NCI-H2171 (cell line): Measurements from ENCODE around the gene ZC3HAV1.
"Not testable (repeated sequence)": the region's sequence is repeated elsewhere in the genome, so short reads cannot be mapped to it uniquely, and the experiment has no call there.

Experiments used
- DNase-seq: peaks from one replicate; lab custom pipeline; 2025; lab: John Stamatoyannopoulos, UW

ZC3HAV1 gene

DNA sequence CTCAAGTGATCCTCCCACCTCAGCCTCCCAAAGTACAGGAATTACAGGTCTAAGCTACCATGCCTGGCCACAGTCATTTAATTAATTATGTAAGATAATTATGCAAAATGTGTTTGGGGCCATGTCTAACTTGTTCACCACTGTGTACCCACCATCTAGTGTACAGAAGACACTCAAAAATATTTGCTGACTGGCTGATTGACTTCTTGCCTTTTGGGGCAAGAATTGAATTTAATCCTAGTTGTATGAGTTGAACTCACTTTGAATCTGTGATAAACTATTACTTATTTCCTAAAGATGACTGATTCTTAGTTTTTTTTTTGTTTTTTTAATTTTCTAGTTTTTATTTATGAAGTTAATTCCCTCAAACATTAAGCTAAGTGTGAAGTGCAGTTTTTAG, 57.9 kb downstream of the ZC3HAV1 start:
- DNase-seq = no peak

GRCh38 chr7:139049936-139050335, 59.6 kb downstream of the ZC3HAV1 start:
- no peak for DNase-seq

DNA sequence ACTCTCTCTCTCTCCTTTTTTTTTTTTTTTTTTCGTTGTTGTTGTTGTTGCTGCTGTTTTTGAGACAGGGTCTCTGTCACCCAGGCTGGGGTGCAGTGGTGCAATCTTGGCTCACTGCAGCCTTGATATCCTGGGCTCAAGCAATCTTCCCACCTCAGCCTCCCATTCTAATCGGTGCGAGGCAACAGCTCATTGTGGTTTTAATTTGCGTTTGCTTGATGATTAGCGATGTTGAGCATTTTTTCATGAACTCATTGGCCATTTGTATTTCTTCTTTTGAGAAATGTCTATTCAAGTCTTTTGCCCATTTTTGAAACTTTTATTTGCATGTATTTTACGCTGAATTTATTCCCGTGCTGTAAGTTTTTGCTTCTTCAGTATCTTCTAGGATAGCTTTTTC, 60.4 kb downstream of the ZC3HAV1 start:
- no peak for DNase-seq

DNA sequence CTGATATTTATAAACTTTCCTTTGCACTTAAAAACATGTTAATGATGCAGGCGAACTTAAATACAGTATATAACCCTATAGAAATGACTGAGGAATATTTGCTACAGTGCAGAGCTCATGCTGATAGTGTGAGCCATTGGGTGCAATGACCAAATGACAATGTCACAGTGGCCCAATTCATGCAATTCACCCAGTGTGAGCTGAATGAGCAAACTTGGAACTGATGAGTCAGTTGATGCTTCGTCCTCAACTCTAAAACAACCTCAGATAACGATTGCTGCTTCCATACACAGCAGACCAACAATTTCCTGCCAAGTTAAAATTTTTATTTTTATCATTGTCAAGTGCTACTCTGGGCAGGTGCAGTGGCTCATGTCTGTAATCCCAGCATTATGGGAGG, 61.5 kb downstream of the ZC3HAV1 start:
- DNase-seq = no peak

GRCh38 chr7:139046143-139046542, 63.4 kb downstream of the ZC3HAV1 start:
- DNase-seq = no peak

GRCh38 chr7:139044813-139045794, 64.4 kb downstream of the ZC3HAV1 start:
- DNase-seq = no peak

- DNase-seq = no peak
These were observed 65.4 kb downstream of the ZC3HAV1 start for GRCh38 chr7:139043823-139044812.

DNA sequence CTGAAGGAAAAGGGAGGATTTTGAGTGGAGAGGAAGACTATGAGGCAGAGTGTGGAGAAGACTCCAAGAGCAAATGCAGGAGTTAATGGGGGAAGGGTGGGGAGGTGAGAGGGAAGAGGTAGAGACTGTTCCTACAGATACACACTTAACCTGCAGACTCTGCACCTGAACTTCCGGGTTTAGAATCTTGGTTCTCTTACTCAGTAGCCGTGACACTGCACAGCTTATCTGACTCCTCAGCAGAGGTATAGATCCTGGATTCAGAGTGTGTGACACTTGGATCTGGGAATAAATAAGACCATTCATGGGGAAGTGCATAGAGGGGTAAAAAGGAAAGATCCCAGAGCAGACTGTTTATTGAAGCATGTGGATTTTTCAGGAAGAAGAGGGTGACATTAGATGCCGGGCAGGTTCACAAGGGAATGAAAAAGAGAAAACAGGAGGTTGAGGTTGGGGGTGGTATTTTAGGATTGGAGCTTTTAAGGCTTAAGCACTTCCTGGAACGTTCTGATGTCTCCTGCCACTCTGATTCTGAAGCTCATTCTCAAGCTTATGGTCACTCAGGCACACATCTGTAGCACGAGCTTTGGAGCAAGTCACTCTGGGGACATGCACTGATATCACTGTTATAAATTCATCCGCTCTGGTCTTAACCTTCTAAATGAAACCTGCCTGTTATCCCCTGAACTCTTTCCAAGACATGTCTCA, 68.0 kb downstream of the ZC3HAV1 start:
- no peak for DNase-seq

- no peak for DNase-seq
These were observed 70.8 kb downstream of the ZC3HAV1 start for GRCh38 chr7:139038691-139039090.

GRCh38 chr7:139036901-139037300, 72.6 kb downstream of the ZC3HAV1 start:
- no peak for DNase-seq

- peak; percentile 61 for DNase-seq
These were observed 73.8 kb downstream of the ZC3HAV1 start, which contains the start of gene ZC3HAV1L for GRCh38 chr7:139035586-139036353. Gene ZC3HAV1L (minus strand): TSS chr7:139036042. CDS start chr7:139036017, 25 bp downstream.

GRCh38 chr7:139034855-139035585, 74.5 kb downstream of the ZC3HAV1 start:
- DNase-seq = peak; percentile 29

DNA sequence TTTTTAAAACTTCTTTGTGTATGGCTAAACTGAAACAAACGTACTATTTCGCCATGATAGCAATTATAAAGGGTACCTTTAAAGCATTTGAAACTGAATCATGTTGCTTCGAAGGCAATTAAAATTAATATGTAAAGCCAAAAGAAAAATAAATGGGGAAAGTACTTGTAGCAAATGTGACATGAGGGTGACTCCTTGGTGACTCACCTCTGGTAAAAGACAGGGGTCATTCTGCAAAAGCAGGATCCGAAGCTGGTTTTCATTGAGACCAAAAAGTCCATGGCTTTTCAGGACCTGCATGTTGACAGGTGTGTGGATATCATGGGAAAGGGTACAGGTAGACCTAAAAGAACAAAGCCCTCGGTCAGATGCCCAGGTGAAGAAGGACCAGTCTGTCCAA, 75.2 kb downstream of the ZC3HAV1 start:
- no peak for DNase-seq

DNA sequence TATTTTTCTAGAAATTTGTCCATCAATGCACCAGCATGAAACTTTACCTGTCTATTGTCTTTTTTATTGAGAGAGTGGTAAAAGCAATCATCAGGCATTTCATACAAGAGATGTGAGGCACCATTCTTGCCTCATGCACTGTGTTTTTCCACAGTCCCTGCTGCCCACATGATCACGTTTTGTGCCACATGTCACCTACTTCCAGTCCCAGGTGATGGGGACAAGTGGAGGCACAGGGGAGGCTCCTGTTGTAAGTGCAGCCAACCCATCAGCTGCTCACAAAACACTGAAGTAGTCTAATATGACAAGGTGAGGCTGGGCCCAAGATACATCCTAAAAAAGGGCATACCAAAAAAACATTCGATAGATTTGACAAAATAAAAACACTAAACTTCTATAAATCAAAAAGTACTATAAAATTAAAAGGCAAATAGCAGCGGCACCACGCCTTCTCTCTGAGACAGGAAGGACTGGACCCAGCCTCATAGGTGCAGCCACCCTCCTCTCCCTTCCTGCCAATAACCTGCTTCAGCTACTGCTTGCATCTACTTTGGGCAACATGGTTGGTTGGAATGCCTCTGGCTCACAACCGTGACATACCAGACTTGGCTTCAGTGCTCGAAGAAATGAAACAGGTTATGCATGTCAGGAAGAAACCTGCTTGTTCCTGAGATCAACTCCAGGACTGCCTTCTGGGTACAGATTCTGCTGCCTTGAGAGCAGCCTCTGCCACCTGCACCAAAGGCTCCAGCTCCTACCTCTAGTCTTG, 76.0 kb downstream of the ZC3HAV1 start:
- DNase-seq = no peak

DNA sequence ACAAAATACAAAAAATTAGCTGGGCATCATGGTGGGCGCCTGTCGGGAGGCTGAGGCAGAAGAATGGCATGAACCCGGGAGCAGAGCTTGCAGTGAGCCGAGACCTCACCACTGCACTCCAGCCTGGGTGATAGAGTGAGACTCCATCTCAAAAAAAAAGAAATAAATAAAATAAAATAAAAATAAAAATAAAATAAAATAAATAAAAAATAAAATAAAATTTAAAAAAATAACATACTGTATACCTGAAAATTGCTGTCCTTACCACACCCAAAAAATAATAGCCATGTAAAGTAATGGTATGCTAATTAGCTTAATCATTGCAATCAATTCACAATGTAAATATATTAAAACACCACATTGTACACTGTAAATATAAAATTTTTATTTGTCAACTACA, 77.0 kb downstream of the ZC3HAV1 start:
- DNase-seq = no peak

DNA sequence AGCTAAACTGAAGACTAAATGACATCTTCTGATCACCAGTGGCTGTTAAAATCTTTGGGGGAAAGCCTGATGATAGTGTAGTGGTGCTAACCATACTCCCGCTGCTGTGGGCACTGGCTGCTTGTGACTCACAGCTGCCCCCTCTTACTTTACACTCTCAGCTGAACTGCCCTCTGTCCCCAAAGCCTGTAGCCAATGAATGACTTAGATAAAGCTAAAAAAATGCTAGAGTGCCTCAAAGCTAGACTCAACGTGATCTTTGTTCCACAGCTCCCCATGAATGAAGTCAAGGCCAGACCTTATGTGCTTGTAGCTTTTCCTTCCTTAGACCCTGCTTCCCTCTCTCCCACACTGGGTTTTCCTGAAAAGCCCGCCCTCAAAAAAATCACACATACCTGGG, 80.2 kb downstream of the ZC3HAV1 start:
- no peak for DNase-seq

DNA sequence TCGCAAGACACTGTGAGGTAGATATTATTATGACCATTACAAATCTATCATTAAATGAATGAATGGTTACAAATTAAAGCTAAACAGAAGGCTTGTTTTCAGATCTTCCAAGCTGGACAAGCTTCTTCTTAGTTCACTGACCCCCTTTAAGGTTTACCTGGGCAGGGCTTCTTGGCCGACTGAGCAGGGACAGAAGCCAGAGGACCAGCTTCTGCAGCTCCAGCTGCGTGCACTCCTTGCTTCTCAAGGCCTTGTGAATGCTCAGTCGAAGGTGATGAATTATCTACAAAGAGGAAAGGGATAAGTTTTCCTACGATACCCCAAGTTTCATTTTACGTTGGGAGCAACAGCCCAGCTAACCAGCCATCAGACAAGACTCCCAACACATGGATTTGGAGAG, 83.0 kb downstream of the ZC3HAV1 start:
- DNase-seq = no peak

GRCh38 chr7:139025861-139026260, 83.7 kb downstream of the ZC3HAV1 start:
- not testable (repeated sequence) for DNase-seq

GRCh38 chr7:139023076-139023475, 86.4 kb downstream of the ZC3HAV1 start:
- no peak for DNase-seq

GRCh38 chr7:139022286-139022685, 87.2 kb downstream of the ZC3HAV1 start:
- DNase-seq = no peak
